Parathyroid adenoma (tissue), 2 donors: ENCODE results near the gene ARID3B.
"Not testable (repeated sequence)": the region's sequence is repeated elsewhere in the genome, so short reads cannot be mapped to it uniquely, and the experiment has no call there.

Experiments used
- H2AFZ ChIP-seq: fragments of 300-600 bp; sonication (generic); one replicate; pipeline ENCODE4 v1.7.0; 2017; ENCODE audit warnings: antibody characterized with exemption, mild to moderate bottlenecking
- H3K27ac ChIP-seq: fragments of 300-600 bp; sonication (generic); one replicate; pipeline ENCODE4 v1.7.0; 2017
- H3K27me3 ChIP-seq: fragments of 300-600 bp; sonication (generic); one replicate; pipeline ENCODE4 v1.7.0; 2017; ENCODE audit warnings: low read length; ENCODE audit not compliant: control insufficient read depth, insufficient read depth
- H3K36me3 ChIP-seq: fragments of 300-600 bp; sonication (generic); one replicate; pipeline ENCODE4 v1.7.0; 2017; ENCODE audit warnings: low read length; ENCODE audit not compliant: control insufficient read depth, insufficient read depth
- H3K4me1 ChIP-seq: fragments of 300-600 bp; sonication (generic); one replicate; pipeline ENCODE4 v1.7.0; 2017; ENCODE audit warnings: control low read depth
- H3K4me2 ChIP-seq: fragments of 300-600 bp; sonication (generic); one replicate; pipeline ENCODE4 v1.7.0; 2017; ENCODE audit warnings: low read length
- H3K4me3 ChIP-seq: fragments of 300-600 bp; sonication (generic); one replicate; pipeline ENCODE4 v1.7.0; 2017; ENCODE audit warnings: low read depth, low read length
- H3K79me2 ChIP-seq: fragments of 300-600 bp; sonication (generic); one replicate; pipeline ENCODE4 v1.7.0; 2017; ENCODE audit warnings: control low read depth
- H3K9ac ChIP-seq: fragments of 300-600 bp; sonication (generic); one replicate; pipeline ENCODE4 v1.7.0; 2017; ENCODE audit warnings: mild to moderate bottlenecking
- H3K9me3 ChIP-seq: fragments of 300-600 bp; sonication (generic); one replicate; pipeline ENCODE4 v1.7.0; 2017; ENCODE audit warnings: low read length; ENCODE audit not compliant: control insufficient read depth
- CTCF ChIP-seq: fragments of 300-600 bp; sonication (generic); IDR thresholded peaks from one replicate; pipeline ENCODE4 v1.7.0; 2017; ENCODE audit warnings: antibody characterized with exemption, mild to moderate bottlenecking
- donor health status: primary hyperparathyroidism.

ARID3B gene

DNA sequence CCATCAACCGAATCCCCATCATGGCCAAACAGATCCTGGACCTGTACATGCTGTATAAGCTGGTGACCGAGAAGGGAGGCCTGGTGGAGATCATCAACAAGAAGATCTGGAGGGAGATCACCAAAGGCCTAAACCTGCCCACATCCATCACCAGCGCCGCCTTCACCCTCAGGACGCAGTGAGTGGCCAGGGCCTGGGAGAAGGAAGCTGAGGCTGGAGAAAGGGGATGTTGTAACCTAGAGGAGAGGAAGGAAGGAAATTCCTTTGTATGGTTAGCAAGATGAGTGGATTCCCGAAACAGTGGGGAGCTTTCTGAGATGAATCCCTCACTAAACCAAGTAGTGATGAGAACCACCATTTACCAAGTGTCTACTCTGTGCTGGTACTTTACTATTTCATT lies 48.8 kb downstream of the ARID3B start:
- Histone ChIP-seq H3K4me1 (peaks cover 7% of the 10 kb centered on the region), H3K79me2 (no peaks in the 10 kb centered on the region), H3K4me3 (no peak overlapping the region), H3K9me3 (no peaks in the 10 kb centered on the region), H3K36me3 (no peaks in the 10 kb centered on the region), H2AFZ (no peak overlapping the region), H3K4me2 (no peak overlapping the region), H3K27me3 (no peaks in the 10 kb centered on the region), H3K27ac (no peak overlapping the region), H3K9ac (no peak overlapping the region)
- TF ChIP-seq CTCF: no peak

- Histone ChIP-seq H3K79me2 (no peaks in the 10 kb centered on the region), H3K4me2 (no peak overlapping the region), H3K27ac (no peak overlapping the region), H3K9ac (no peak overlapping the region), H2AFZ (no peak overlapping the region), H3K4me1 (no peaks in the 10 kb centered on the region), H3K9me3 (no peaks in the 10 kb centered on the region), H3K27me3 (no peaks in the 10 kb centered on the region), H3K4me3 (no peak overlapping the region), H3K36me3 (no peaks in the 10 kb centered on the region)
- no peak for TF ChIP-seq CTCF
Observed at GRCh38 chr15:74592222-74592621, 51.2 kb downstream of the ARID3B start.

- no peaks in the 10 kb centered on the region for H3K27me3 ChIP-seq
- H3K36me3 ChIP-seq: no peaks in the 10 kb centered on the region
- no peak overlapping the region for H3K27ac ChIP-seq
- H3K9ac ChIP-seq: no peak overlapping the region
- no peaks in the 10 kb centered on the region for H3K9me3 ChIP-seq
- no peaks in the 10 kb centered on the region for H3K79me2 ChIP-seq
- peaks cover 2% of the 10 kb centered on the region for H3K4me1 ChIP-seq
- H2AFZ ChIP-seq: no peak overlapping the region
- no peak overlapping the region for H3K4me3 ChIP-seq
- no peak overlapping the region for H3K4me2 ChIP-seq
- TF ChIP-seq CTCF: no peak
Observed at GRCh38 chr15:74593122-74593521, 52.1 kb downstream of the ARID3B start.

DNA sequence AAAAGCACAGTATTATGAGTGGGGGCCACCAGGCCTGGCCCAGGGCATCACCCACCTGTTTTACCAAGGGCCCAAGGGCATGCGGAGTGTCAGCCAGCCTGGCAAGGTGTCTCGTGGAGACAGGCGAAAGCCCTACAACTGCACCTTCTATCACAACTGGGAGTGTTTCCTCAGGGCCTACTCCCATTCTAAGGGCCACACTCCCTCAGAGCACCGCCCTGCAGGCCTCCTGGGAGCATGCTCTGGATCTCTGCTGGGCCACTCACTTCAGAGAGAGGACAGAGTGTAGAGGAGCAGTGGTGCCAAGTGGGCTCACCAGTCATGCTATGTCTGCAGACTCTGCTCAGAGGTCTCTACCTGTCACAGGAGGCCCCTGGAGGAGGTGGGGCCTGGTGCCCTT lies 53.4 kb downstream of the ARID3B start:
- Histone ChIP-seq H3K9me3 (no peaks in the 10 kb centered on the region), H3K79me2 (no peaks in the 10 kb centered on the region), H3K9ac (no peak overlapping the region), H3K4me1 (peaks cover 2% of the 10 kb centered on the region), H3K4me3 (no peak overlapping the region), H3K36me3 (no peaks in the 10 kb centered on the region), H3K27ac (no peak overlapping the region), H3K4me2 (no peak overlapping the region), H3K27me3 (no peaks in the 10 kb centered on the region), H2AFZ (no peak overlapping the region)
- TF ChIP-seq CTCF: no peak

GRCh38 chr15:74595271-74595670 lies 54.3 kb downstream of the ARID3B start:
- Histone ChIP-seq H3K4me2 (no peak overlapping the region), H3K4me1 (peaks cover 2% of the 10 kb centered on the region), H3K9ac (no peak overlapping the region), H3K27ac (no peak overlapping the region), H3K27me3 (no peaks in the 10 kb centered on the region), H3K36me3 (no peaks in the 10 kb centered on the region), H3K79me2 (no peaks in the 10 kb centered on the region), H3K9me3 (no peaks in the 10 kb centered on the region), H2AFZ (no peak overlapping the region), H3K4me3 (no peak overlapping the region)
- no peak for TF ChIP-seq CTCF

- H3K4me2 ChIP-seq, H3K36me3 ChIP-seq, H3K9me3 ChIP-seq, H3K27ac ChIP-seq, H3K9ac ChIP-seq, H2AFZ ChIP-seq, H3K79me2 ChIP-seq, H3K4me3 ChIP-seq, H3K4me1 ChIP-seq, H3K27me3 ChIP-seq: not testable (repeated sequence)
Observed at GRCh38 chr15:74596736-74597135, 55.7 kb downstream of the ARID3B start.

DNA sequence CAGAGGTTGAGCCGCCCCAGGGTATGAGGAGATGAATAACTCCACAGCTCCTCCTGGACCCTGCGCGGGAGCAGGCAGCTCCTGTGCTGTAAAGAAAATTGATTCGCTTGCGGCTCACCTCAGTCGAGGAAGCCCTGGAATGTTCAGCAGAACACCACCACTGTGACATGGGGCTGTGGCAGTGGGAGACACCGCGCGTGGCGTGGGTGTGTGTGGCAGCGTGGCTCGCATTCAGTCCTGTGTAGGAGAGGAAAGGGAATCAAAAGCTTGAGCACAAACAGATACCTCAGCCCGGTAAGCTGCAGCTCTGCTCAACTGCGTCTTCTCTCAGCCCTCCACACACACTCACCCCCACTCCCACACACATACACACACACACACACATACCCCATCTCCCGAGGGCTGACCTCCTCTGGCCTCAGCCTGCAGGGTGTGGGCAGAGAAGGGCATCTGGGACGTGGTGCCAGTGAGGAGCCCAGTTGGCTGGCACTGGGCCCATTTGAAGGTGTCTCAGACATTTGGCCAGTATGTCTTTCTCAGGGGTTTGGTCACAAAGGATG lies 56.2 kb downstream of the ARID3B start:
- not testable (repeated sequence) for H3K9ac ChIP-seq, H3K4me1 ChIP-seq, H3K79me2 ChIP-seq, H3K27ac ChIP-seq, H3K9me3 ChIP-seq, H3K4me2 ChIP-seq, H2AFZ ChIP-seq, H3K4me3 ChIP-seq, H3K36me3 ChIP-seq, H3K27me3 ChIP-seq
